Measurements from ENCODE around the gene MCTP1. TPM values are rescaled to one million over a fixed set of nuclear protein-coding genes. Genes with fewer than 3 reads are reported as not detected.
"Not testable (repeated sequence)": the region's sequence is repeated elsewhere in the genome, so short reads cannot be mapped to it uniquely, and the experiment has no call there.

The MCTP1 gene
- total RNA-seq, 1 donor from 2014 or later = 7.8 TPM

DNA sequence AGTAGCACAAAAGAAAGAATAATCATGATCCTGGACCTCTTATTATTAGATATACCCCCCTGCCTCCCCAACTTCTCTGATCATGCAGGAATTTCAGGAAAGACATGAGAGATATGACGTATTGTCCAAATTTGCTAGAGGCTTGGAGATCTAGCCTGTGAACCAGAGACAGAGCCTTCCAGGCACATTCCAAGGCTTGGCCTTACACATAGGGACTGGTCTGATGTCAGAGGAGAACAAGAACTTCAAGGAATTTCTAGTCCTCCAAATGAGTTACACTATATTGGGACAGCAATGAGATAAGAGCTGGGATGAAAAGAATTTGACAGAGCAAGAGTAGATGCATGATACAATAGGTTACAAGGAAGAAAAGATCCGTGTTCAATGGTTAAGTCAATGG, 67.0 kb downstream of the MCTP1 start:
- TF ChIP-seq, protein P1, sequence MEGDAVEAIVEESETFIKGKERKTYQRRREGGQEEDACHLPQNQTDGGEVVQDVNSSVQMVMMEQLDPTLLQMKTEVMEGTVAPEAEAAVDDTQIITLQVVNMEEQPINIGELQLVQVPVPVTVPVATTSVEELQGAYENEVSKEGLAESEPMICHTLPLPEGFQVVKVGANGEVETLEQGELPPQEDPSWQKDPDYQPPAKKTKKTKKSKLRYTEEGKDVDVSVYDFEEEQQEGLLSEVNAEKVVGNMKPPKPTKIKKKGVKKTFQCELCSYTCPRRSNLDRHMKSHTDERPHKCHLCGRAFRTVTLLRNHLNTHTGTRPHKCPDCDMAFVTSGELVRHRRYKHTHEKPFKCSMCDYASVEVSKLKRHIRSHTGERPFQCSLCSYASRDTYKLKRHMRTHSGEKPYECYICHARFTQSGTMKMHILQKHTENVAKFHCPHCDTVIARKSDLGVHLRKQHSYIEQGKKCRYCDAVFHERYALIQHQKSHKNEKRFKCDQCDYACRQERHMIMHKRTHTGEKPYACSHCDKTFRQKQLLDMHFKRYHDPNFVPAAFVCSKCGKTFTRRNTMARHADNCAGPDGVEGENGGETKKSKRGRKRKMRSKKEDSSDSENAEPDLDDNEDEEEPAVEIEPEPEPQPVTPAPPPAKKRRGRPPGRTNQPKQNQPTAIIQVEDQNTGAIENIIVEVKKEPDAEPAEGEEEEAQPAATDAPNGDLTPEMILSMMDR (IDR thresholded peaks at IDR 0.05; ENCODE audit: borderline replicate concordance) = no peak
- Histone ChIP-seq H3K4me3 (no peak overlapping the region), H3K4me1 (no peaks in the 10 kb centered on the region), H3K27me3 (ENCODE audit: low read depth) (no peaks in the 10 kb centered on the region), H3K36me3 (no peaks in the 10 kb centered on the region), H3K9me3 (replicated peaks) (no peaks in the 10 kb centered on the region), H3K27ac (replicated peaks) (no peak overlapping the region)
- intact Hi-C loops (cut with micrococcal nuclease) = no loop called here
- no peak for DNase-seq

DNA sequence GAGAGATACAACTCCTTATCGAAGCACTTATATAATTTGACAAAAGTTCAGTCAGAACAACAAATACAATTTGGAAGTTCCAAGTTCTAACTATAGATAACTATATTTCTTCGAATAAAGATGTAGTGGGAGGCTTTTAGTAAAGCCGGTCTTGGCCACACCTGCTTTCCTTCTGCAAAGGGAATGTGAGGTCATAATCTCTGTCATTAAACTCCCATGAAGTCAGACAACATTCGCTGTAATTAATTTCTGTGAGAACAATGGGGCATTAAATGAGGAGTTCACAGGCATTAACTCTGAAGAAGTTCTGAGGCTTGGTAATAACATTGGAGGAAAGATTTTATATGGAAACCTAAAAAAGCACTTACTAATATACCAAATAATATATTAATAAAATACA, 67.5 kb downstream of the MCTP1 start:
- Histone ChIP-seq H3K4me3 (no peak overlapping the region), H3K27ac (replicated peaks) (no peak overlapping the region), H3K9me3 (replicated peaks) (no peaks in the 10 kb centered on the region), H3K27me3 (ENCODE audit: low read depth) (no peaks in the 10 kb centered on the region), H3K4me1 (no peaks in the 10 kb centered on the region), H3K36me3 (no peaks in the 10 kb centered on the region)
- intact Hi-C loops (cut with micrococcal nuclease) = no loop called here
- TF ChIP-seq, protein P1 (IDR thresholded peaks at IDR 0.05; ENCODE audit: borderline replicate concordance) = no peak
- DNase-seq = no peak

DNA sequence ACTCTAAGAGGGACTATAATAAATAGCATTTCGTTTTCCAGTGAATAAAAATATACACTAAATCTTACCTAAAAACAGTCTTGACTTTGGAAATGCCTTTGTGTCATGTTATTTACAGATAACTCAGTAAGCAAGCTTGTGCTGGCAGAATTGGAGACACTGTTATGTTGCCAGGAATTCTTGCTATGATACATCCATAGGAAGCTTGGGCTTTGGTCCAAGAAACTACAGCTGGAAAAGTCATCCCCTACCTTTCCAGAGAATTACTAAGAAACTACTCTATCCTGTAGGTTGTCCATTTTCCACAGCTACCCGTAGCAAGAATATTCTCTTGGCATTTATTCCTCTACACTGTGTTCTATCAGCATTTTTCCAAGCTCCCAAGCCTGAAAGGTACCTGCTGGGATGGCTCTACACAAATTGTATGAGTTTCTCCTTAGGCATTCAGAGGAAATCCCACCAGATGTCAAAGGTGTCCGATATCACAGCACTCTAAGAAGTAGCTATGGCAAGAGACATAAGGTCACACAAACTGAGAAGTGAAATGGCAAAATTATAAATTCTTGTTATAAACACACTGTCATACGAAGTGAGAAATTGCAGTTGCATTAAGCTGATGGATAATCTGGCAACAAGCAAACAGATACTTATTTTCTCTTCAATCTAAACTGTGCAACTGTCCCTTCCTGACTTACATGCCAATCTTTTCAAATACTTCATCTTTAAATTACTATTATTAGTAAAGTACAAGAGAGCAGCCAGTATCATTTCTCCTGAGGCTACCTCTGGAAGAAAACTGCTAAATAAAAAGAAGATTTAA, 68.5 kb downstream of the MCTP1 start:
- TF ChIP-seq, protein P1 (IDR thresholded peaks at IDR 0.05; ENCODE audit: borderline replicate concordance) = no peak
- intact Hi-C loops (cut with micrococcal nuclease) = no loop called here
- no peaks in the 10 kb centered on the region for H3K36me3 ChIP-seq
- no peak overlapping the region for H3K27ac ChIP-seq (replicated peaks)
- no peaks in the 10 kb centered on the region for H3K4me1 ChIP-seq
- no peak for DNase-seq
- no peaks in the 10 kb centered on the region for H3K27me3 ChIP-seq (ENCODE audit: low read depth)
- no peak overlapping the region for H3K4me3 ChIP-seq
- H3K9me3 ChIP-seq (replicated peaks) = peaks cover 7% of the 10 kb centered on the region

DNA sequence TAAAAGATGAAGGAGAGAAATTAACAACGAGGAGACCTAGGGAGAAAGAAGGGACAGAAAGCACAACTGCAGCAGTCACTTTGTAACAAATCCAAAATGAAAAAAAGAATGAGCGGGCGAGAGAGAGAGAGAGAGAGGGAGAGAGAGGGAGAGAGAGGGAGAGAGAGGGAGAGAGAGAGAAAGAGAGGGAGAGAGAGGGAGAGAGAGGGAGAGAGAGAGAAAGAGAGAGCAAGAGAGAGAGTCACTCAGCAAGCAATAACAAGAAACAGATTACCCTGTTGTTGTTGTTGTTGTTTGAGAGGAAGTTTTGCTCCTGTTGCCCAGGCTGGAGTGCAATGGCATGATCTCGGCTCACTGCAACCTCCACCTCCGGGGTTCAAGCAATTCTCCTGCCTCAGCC, 77.1 kb downstream of the MCTP1 start:
- H3K36me3 ChIP-seq; H3K27ac ChIP-seq (replicated peaks); intact Hi-C loops (cut with micrococcal nuclease); DNase-seq; H3K27me3 ChIP-seq (ENCODE audit: low read depth); H3K4me3 ChIP-seq; H3K4me1 ChIP-seq: not testable (repeated sequence)
- peaks cover 54% of the 10 kb centered on the region for H3K9me3 ChIP-seq (replicated peaks)

DNA sequence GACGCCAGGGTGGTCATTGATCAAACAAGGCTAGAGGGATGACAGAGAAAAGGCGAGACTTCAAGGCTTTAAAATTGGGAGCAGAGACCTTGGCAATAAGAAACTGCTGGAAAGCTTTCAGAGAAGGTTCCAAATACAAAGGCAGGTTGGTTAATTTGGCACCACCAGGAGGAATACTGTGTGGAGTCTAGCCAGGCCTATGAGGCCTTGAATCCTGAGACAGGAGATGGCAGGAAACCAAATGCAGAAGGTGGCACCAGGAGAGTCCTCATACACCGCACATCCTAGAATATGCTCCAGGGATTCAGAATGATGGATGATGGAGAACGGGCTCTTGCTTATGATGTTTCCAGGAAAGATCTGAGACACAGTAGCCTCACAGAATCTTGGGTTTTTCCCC, 90.0 kb downstream of the MCTP1 start:
- no peak overlapping the region for H3K27ac ChIP-seq (replicated peaks)

DNA sequence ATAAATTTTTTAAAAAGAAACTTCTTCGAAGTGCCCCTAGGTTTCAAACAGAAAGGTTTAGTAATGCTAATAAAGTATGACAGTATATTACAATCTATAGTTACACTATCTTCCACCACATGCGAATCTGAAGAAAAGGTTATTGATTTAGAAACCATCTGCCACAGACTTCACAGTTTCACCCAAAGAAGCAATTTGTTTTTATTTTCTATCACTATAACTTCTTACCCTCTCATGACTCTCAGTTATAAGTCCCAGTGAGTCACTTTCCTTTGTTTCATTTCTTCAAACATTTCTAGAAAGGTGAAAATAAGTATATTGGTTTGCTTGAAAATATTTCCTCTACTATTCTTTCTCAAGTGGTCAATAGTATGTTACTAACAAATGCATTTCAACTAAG, 93.6 kb downstream of the MCTP1 start:
- H3K4me3 ChIP-seq = no peak overlapping the region
- H3K9me3 ChIP-seq (replicated peaks) = peaks cover 12% of the 10 kb centered on the region
- no peak for DNase-seq
- intact Hi-C loops (cut with micrococcal nuclease) = no loop called here
- no peaks in the 10 kb centered on the region for H3K27me3 ChIP-seq (ENCODE audit: low read depth)
- no peaks in the 10 kb centered on the region for H3K4me1 ChIP-seq
- no peaks in the 10 kb centered on the region for H3K36me3 ChIP-seq
- TF ChIP-seq, protein P1 (IDR thresholded peaks at IDR 0.05; ENCODE audit: borderline replicate concordance) = no peak
- no peak overlapping the region for H3K27ac ChIP-seq (replicated peaks)

More for the DNA sequence above, 90.0 kb downstream of the MCTP1 start:
- Histone ChIP-seq H3K4me3 (no peak overlapping the region), H3K27me3 (ENCODE audit: low read depth) (no peaks in the 10 kb centered on the region), H3K4me1 (no peaks in the 10 kb centered on the region), H3K36me3 (no peaks in the 10 kb centered on the region), H3K9me3 (replicated peaks) (no peaks in the 10 kb centered on the region)
- DNase-seq = no peak
- intact Hi-C loops (cut with micrococcal nuclease) = no loop called here
- TF ChIP-seq, protein P1 (IDR thresholded peaks at IDR 0.05; ENCODE audit: borderline replicate concordance) = no peak

Data from left ventricle myocardium inferior (tissue), 1 donor.